IPS-20b (cell line): ENCODE results near the gene MCHR2.

Experiments
- H3K27ac ChIP-seq: one replicate; pipeline ENCODE4 v1.5.1; 2013; ENCODE audit warnings: low read length
- H3K27me3 ChIP-seq: 2 replicates; pipeline ENCODE4 v1.6.1; 2013; ENCODE audit warnings: mild to moderate bottlenecking, low read length, inconsistent platforms; ENCODE audit not compliant: insufficient read depth
- H3K36me3 ChIP-seq: 2 replicates; pipeline ENCODE4 v1.6.1; 2013; ENCODE audit warnings: low read depth, mild to moderate bottlenecking, inconsistent platforms, low read length, moderate library complexity; ENCODE audit not compliant: insufficient read depth
- H3K4me1 ChIP-seq: 2 replicates; pipeline ENCODE4 v1.6.1; 2013; ENCODE audit warnings: mild to moderate bottlenecking, control low read depth, inconsistent platforms, low read length, moderate library complexity; ENCODE audit not compliant: insufficient read depth
- H3K4me3 ChIP-seq: 2 replicates; pipeline ENCODE4 v1.5.1; 2013; ENCODE audit warnings: mild to moderate bottlenecking, low read length, inconsistent platforms
- H3K9ac ChIP-seq: 2 replicates; pipeline ENCODE4 v1.6.1; 2013; ENCODE audit warnings: low read depth, mild to moderate bottlenecking, inconsistent platforms, low read length, moderate library complexity
- H3K9me3 ChIP-seq: 2 replicates; pipeline ENCODE4 v1.6.1; 2013; ENCODE audit warnings: mild to moderate bottlenecking, low read depth, low read length, inconsistent platforms; ENCODE audit not compliant: insufficient read depth

Gene MCHR2

DNA sequence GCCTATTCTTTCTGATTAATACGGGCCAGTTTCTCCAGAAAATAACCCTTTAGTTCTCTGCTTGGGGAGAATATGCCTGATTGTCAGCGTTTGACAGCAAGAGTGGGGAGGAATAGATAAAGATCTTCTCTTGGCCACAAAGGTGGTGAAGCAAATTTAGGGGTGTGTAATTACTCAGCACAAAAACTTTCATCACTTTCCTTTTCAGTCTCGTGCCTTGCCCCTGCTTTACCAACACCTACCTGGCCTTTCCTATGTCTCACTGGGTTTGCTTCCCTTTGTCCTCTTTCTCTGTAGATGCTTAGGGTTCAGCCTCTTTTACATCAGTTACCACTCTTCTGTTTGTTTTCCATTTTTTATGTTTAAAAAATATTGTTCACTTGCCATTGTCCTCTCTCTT is 99.2 kb downstream of the MCHR2 start:
- Histone ChIP-seq H3K4me1 (no peaks in the 10 kb centered on the region), H3K36me3 (no peaks in the 10 kb centered on the region), H3K27ac (no peak overlapping the region), H3K9ac (no peak overlapping the region), H3K4me3 (no peak overlapping the region), H3K9me3 (no peaks in the 10 kb centered on the region), H3K27me3 (no peaks in the 10 kb centered on the region)

GRCh38 chr6:99887066-99887465 is 107.0 kb downstream of the MCHR2 start:
- Histone ChIP-seq H3K4me3 (no peak overlapping the region), H3K9ac (no peak overlapping the region), H3K27me3 (no peaks in the 10 kb centered on the region), H3K36me3 (no peaks in the 10 kb centered on the region), H3K9me3 (no peaks in the 10 kb centered on the region), H3K27ac (no peak overlapping the region), H3K4me1 (peaks cover 2% of the 10 kb centered on the region; the same call in 1 of the 2 replicates)

- no peaks in the 10 kb centered on the region for H3K27me3 ChIP-seq
- no peaks in the 10 kb centered on the region for H3K9me3 ChIP-seq
- H3K4me3 ChIP-seq, result no peak overlapping the region
- H3K36me3 ChIP-seq, result no peaks in the 10 kb centered on the region
- H3K27ac ChIP-seq, result no peak overlapping the region
- no peak overlapping the region for H3K9ac ChIP-seq
- H3K4me1 ChIP-seq, result peaks cover 2% of the 10 kb centered on the region; the same call in 1 of the 2 replicates
Observed at GRCh38 chr6:99885051-99885450, 109.0 kb downstream of the MCHR2 start.

DNA sequence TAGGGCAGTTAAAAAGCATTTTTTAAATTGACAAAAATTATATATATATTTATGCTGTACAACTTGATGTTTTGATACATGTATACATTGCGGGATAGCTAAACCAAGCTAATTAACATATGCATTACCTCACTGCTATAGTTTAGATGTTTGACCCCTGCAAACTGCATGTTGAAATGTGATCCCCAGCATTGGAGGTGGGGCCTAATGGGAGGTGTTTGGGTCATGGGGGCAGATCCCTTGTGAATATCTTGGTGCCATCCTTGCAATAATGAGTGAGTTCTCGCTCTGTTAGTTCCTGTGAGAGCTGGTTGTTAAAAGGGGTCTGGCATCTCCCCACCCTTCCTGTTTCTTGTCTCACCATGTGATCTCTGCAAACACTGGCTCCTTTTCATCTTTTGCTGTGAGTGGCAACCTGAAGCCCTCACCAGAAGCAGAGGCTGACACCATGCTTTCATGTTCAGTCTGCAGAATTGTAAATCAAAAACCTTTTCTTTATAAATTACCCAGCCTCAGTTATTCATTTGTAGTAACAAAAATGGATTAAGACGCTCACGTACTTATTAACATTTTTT is 111.8 kb downstream of the MCHR2 start:
- Histone ChIP-seq H3K27me3 (no peaks in the 10 kb centered on the region), H3K4me1 (peaks cover 2% of the 10 kb centered on the region; the same call in 1 of the 2 replicates), H3K27ac (no peak overlapping the region), H3K4me3 (no peak overlapping the region), H3K9ac (no peak overlapping the region), H3K9me3 (no peaks in the 10 kb centered on the region), H3K36me3 (no peaks in the 10 kb centered on the region)

DNA sequence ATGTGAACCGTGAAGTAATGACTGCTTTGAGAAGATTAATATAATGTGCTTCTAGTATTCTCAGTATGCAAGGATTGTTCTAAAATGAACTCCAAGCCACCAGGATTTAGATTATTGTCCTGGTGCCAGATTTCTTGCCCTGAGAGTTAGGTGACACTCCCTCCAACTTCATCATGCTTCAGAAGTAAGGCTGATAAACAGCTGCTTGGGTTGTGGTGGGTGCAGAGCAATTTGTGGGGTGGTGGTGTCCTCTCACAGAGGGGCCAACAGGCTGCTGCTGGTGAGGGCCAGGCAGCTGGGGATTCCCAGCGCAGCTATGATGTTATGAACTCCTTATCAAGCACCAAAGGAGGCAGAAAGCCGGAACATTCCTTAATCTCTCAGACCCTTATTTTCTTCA is 114.6 kb downstream of the MCHR2 start:
- no peak overlapping the region for H3K9ac ChIP-seq
- peaks cover 2% of the 10 kb centered on the region; the same call in 1 of the 2 replicates for H3K4me1 ChIP-seq
- H3K36me3 ChIP-seq, result no peaks in the 10 kb centered on the region
- no peak overlapping the region for H3K27ac ChIP-seq
- H3K9me3 ChIP-seq, result no peaks in the 10 kb centered on the region
- no peak overlapping the region for H3K4me3 ChIP-seq
- no peaks in the 10 kb centered on the region for H3K27me3 ChIP-seq

GRCh38 chr6:99875068-99875467 is 119.0 kb downstream of the MCHR2 start:
- H3K27ac ChIP-seq, result no peak overlapping the region
- no peaks in the 10 kb centered on the region for H3K27me3 ChIP-seq
- H3K9me3 ChIP-seq, result no peaks in the 10 kb centered on the region
- no peak overlapping the region for H3K9ac ChIP-seq
- peaks cover 5% of the 10 kb centered on the region; the same call in 1 of the 2 replicates for H3K4me1 ChIP-seq
- no peak overlapping the region for H3K4me3 ChIP-seq
- no peaks in the 10 kb centered on the region for H3K36me3 ChIP-seq

- Histone ChIP-seq H3K9me3 (no peaks in the 10 kb centered on the region), H3K36me3 (no peaks in the 10 kb centered on the region), H3K9ac (no peak overlapping the region), H3K27ac (no peak overlapping the region), H3K27me3 (peaks cover 12% of the 10 kb centered on the region), H3K4me3 (no peak overlapping the region), H3K4me1 (peaks cover 5% of the 10 kb centered on the region; the same call in 1 of the 2 replicates)
Observed at GRCh38 chr6:99873084-99873483, 120.9 kb downstream of the MCHR2 start.

GRCh38 chr6:99871641-99872040 is 122.4 kb downstream of the MCHR2 start:
- Histone ChIP-seq H3K4me1 (peaks cover 5% of the 10 kb centered on the region; the same call in 1 of the 2 replicates), H3K9ac (no peak overlapping the region), H3K36me3 (no peaks in the 10 kb centered on the region)

More at GRCh38 chr6:99871641-99872040, 122.4 kb downstream of the MCHR2 start:
- H3K27ac ChIP-seq, result no peak overlapping the region
- H3K27me3 ChIP-seq, result peaks cover 12% of the 10 kb centered on the region
- no peak overlapping the region for H3K4me3 ChIP-seq
- no peaks in the 10 kb centered on the region for H3K9me3 ChIP-seq
